ENCODE measurements around the gene SLC22A13. TPM values are rescaled to one million over a fixed set of nuclear protein-coding genes. Genes with fewer than 3 reads are reported as not detected.

The SLC22A13 gene
- polyA plus RNA-seq, 1 experiment, result 0.15 TPM

- ChIA-PET POLR2A (no interaction called here), CTCF (interaction anchor here (1.1 kb wide), 1 partner anchor 32 kb away, joined by 3 read pairs; no protein-coding TSS in a partner anchor)
- no peak for TF ChIP-seq CTCF (IDR thresholded peaks at IDR 0.05; ENCODE audit: low read depth, low read length)
- H3K9me3 ChIP-seq (ENCODE audit: control insufficient read depth, insufficient read depth, low read length), result no peaks in the 10 kb centered on the region
- peaks cover 13% of the 10 kb centered on the region for H3K27me3 ChIP-seq (ENCODE audit: control insufficient read depth, insufficient read depth, low read length)
- no peak overlapping the region for H3K4me3 ChIP-seq (ENCODE audit: low read depth, low read length)
- DNase-seq (ENCODE audit: low read depth, low spot score), result no peak
- H3K27ac ChIP-seq (ENCODE audit: low read depth, low read length), result no peak overlapping the region
Measured at GRCh38 chr3:38314112-38314763, 48.6 kb downstream of the SLC22A13 start.

- Histone ChIP-seq H3K4me3 (ENCODE audit: low read depth, low read length) (no peak overlapping the region), H3K9me3 (ENCODE audit: control insufficient read depth, insufficient read depth, low read length) (no peaks in the 10 kb centered on the region), H3K27me3 (ENCODE audit: control insufficient read depth, insufficient read depth, low read length) (peaks cover 13% of the 10 kb centered on the region), H3K27ac (ENCODE audit: low read depth, low read length) (no peak overlapping the region)
- CTCF ChIA-PET, result no interaction called here
- POLR2A ChIA-PET, result no interaction called here
- DNase-seq (ENCODE audit: low read depth, low spot score), result no peak
- TF ChIP-seq CTCF (IDR thresholded peaks at IDR 0.05; ENCODE audit: low read depth, low read length), result no peak
Measured at GRCh38 chr3:38314764-38315487, 49.3 kb downstream of the SLC22A13 start.

- TF ChIP-seq CTCF (IDR thresholded peaks at IDR 0.05; ENCODE audit: low read depth, low read length), result no peak
- POLR2A ChIA-PET, result no interaction called here
- Histone ChIP-seq H3K27ac (ENCODE audit: low read depth, low read length) (no peak overlapping the region), H3K9me3 (ENCODE audit: control insufficient read depth, insufficient read depth, low read length) (no peaks in the 10 kb centered on the region), H3K27me3 (ENCODE audit: control insufficient read depth, insufficient read depth, low read length) (peaks cover 13% of the 10 kb centered on the region), H3K4me3 (ENCODE audit: low read depth, low read length) (no peak overlapping the region)
- CTCF ChIA-PET, result no interaction called here
- no peak for DNase-seq (ENCODE audit: low read depth, low spot score)
Measured at GRCh38 chr3:38315488-38316230, 50.0 kb downstream of the SLC22A13 start.

- no peaks in the 10 kb centered on the region for H3K9me3 ChIP-seq (ENCODE audit: control insufficient read depth, insufficient read depth, low read length)
- H3K4me3 ChIP-seq (ENCODE audit: low read depth, low read length), result no peak overlapping the region
- ChIA-PET CTCF (no interaction called here), POLR2A (no interaction called here)
- TF ChIP-seq CTCF (IDR thresholded peaks at IDR 0.05; ENCODE audit: low read depth, low read length), result no peak
- no peak for DNase-seq (ENCODE audit: low read depth, low spot score)
- no peak overlapping the region for H3K27ac ChIP-seq (ENCODE audit: low read depth, low read length)
- peaks cover 9% of the 10 kb centered on the region for H3K27me3 ChIP-seq (ENCODE audit: control insufficient read depth, insufficient read depth, low read length)
Measured at GRCh38 chr3:38316356-38317191, 51.0 kb downstream of the SLC22A13 start.
